Activated T-cell treated with anti-CD3 and anti-CD28 coated beads, Interleukin-2, amount 50 U/mL, for 48 hours (primary cell): Measurements from ENCODE around the gene PLA2G4A.

ENCODE experiments used
- DNase-seq, 2 experiments: peaks; one replicate each; pipeline ENCODE4 v3.0.0-alpha.2; 2020

Gene PLA2G4A

GRCh38 chr1:186978596-186979556 is 150.1 kb downstream of the PLA2G4A start:
- DNase-seq: no peak

DNA sequence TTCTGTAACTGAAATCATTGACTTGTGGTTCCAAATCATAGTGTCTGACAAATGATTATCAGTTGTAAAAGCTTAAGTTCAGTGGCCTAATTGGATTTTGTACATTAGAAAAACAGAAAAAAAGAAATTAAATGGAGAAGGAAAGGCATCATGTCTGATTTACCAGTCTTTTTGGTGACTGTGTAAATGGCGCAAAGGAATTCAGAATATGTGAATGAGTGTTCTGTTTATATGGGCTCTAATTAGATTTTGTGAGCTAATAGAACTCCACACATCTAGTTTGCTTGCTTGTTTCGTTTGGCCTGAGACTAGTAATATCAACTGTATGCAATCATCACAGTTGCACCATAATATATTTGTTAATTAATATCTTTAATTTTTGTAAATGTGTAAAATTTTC is 151.7 kb downstream of the PLA2G4A start:
- DNase-seq: no peak

- DNase-seq: no peak
Observed at GRCh38 chr1:186982116-186982515, 153.4 kb downstream of the PLA2G4A start.

GRCh38 chr1:186983327-186983726 is 154.6 kb downstream of the PLA2G4A start:
- DNase-seq: no peak

DNA sequence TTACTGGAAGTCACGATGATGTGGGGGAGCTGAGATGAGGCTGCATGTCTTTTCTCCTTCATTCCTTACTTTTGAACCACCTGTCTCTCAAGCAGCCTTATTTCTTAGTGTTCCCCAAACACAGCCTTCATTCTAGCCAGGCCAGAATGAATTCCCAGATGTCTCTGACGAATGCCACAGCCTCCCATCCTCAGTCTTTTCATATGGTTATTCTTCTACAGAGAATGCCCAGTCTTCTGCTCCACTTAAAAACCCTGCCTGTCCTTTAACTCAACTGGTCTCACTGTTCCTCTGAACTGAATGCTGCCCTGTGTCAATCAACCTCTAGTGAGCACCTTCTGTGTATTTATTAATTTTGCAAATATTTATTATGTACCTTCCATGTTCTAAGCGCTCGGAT is 156.2 kb downstream of the PLA2G4A start:
- DNase-seq: no peak

- DNase-seq: no peak
Observed at GRCh38 chr1:186985889-186986491, 157.2 kb downstream of the PLA2G4A start.

GRCh38 chr1:186987065-186987464 is 158.3 kb downstream of the PLA2G4A start:
- DNase-seq: no peak

DNA sequence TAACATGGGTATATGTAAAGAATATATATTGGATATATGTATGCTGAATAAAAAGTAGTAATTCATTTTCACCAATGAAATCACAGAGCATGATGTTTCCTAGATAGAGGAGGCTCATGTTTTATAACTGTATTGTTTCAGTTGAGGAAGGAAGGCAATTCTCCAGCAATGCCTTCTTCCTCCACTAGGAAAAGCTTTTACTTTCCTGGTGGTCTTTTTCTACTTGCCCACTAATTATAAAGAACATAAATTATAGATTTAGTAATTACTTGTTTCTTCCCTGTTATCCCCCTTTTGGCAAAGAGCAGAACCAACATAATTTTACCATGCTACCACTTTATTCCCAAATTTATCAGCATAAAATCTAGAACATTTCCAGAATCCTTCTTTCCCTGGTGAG is 159.0 kb downstream of the PLA2G4A start:
- no peak for DNase-seq

DNA sequence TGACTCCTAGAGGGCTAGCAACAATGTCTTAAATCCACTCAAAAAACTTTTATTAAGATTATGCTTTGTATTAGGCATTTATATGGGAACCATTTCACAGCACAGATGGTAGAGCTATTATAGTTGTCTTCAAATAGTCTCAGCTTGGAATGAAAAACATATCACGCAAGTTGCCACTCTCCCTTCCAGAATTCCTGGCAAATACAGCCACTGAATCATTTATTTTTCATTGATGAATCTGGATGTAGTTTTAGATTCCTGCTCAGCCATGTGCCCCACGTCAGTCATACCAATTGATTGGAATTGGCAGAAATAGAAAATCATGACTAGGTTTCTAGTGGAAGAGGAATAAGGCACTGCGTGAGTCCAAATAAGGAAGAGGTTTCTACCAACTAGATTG is 165.2 kb downstream of the PLA2G4A start:
- DNase-seq: no peak

GRCh38 chr1:186994897-186995296 is 166.1 kb downstream of the PLA2G4A start:
- DNase-seq: no peak

- no peak for DNase-seq
Observed at GRCh38 chr1:186996816-186997215, 168.1 kb downstream of the PLA2G4A start.

GRCh38 chr1:186997877-186998276 is 169.1 kb downstream of the PLA2G4A start:
- DNase-seq: no peak

DNA sequence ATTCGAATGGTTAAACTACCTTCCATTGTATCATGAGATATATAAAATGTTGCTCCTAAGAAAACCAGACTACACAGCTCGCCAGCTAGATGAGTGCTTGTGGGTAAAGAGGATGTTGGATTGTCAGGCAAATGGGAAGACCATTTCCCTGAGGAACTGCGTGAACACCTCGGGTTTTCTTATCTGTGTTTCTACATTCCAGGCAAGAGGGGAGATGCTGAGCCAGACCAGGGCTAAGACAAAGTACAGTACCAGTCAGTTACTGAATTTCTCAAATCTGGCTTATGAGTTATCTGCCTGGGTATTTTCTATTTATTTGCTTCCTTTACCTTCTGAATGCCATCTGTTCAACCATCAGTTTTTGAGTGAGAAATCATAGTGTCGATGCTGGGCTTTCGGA is 170.8 kb downstream of the PLA2G4A start:
- no peak for DNase-seq

GRCh38 chr1:187001198-187001889 is 172.6 kb downstream of the PLA2G4A start:
- no peak for DNase-seq

GRCh38 chr1:187003353-187003752 is 174.6 kb downstream of the PLA2G4A start:
- DNase-seq: no peak

DNA sequence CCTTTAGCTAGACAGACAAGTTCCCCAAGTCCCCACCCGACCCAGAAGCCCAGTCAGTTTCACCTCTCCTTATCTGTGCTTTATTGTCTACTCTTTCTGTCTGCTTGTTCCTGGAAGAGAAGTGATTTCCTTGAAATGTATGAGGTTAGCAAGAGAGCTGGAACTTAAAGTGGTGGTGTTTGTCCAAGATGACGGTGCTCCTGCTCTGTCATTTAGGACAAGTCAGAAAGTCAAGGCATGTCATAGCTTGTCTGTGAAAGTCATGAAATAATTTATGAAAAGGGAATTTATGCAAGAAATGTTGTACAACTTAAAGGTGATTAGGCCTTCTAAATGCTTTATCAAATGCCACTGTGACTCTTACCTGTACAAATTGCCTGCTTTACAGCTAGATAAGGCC is 178.1 kb downstream of the PLA2G4A start:
- DNase-seq: no peak

DNA sequence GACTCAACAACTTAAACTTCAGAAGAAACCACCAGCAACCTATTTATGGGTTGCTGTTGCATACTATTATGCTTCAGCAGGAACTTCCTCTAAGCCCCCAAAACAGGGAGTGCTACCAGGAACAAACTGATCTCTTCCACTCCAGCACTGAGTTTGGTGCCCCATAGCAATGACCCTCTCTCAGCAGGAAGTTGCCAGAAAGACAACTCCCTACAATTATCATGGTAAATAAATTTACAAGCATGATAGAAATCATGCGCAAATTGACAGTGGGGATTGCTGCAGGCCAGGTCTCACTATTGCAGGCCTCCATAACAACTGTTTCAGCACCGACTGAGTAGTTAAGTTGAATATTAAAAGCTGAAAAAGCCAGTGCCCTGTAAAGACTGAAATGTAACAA is 180.6 kb downstream of the PLA2G4A start:
- no peak for DNase-seq

DNA sequence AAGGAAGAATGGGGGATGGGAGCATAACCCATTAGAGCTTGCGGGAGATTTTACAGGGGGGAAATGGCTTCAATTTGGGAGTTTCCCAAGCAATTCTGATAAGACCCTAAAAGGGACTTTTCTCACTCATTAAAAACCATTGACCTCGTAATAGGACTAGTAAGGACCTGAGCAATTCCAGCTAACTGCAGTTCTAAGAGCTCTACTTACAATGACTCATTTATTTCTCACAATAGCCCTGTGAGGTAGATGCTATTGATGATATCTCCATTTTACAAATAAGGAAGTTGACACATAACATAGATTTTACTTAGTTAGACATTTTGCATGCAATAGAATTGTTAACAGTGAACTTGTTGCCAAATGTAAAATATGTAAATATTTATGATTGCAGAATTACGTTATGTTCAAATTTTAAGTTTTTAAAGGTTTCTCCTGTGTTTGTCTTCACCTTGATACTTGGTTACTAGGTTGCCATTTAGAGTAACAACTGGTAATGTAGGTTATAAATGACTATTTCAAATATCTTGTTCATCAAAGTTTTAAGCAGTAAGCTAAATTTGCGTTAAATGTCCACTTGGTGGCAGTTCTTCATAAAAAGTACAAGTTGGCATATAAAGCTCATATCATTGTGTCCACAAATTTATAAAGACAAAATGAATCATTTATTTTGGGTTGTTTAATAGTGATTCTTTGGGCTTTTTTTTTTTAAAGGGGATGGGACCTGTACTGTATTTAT is 182.0 kb downstream of the PLA2G4A start:
- no peak for DNase-seq

- no peak for DNase-seq
Observed at GRCh38 chr1:187013582-187014200, 184.9 kb downstream of the PLA2G4A start.

DNA sequence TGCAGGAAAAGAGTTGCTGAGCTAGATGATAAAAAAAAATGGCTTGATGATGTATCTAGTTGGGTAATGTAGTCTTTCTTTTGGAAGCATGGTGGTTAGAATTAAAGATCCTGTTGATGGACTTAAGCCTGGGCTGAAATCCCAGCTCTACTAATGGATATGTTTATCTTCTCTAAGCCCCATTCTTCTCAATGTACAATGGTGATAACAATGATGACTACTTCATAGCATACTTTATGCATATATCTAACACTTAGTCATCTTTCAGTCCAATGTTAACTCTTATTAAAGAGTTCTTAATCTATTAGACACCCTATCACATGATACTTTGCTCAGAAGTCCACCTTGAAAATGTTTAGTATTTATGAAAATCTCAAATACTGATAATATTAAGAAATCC is 189.5 kb downstream of the PLA2G4A start:
- DNase-seq: no peak

- DNase-seq: no peak
Observed at GRCh38 chr1:187027253-187027652, 198.5 kb downstream of the PLA2G4A start.

DNA sequence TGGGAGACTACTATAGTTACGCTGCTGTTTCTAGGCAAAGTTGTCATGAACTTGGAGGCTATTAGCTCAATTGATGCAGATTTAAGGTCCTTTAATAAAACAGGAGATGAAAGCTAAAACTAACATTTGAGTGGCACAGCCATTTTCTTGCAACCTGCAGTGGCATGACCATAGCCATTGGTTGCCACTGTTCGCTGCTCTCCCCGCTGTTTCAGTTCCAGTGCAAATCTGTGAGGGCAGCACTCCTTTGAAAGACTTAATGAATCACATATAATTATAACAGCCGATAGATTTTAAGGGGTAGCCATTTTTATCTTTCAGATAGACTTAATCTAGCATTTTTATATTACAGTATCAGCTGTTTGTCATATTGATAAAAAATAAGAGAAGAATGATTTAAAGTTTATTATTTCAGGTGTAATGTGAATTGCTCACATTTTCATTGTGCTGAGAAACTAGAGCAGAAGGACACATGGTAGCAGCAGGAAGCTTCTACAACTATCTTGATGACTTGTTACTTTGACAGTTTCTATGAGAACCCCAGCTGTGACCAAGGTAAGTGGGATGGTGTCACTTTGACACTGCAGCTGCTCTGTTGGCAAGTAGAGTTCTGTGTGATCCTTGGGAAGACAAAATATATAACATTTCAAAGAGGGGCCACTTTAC is 203.7 kb downstream of the PLA2G4A start:
- no peak for DNase-seq
